ENCODE measurements around the gene COX6A1. TPM values are rescaled to one million over a fixed set of nuclear protein-coding genes. Genes with fewer than 3 reads are reported as not detected.

COX6A1 gene
- total RNA-seq, 1 experiment from 2014 or later, result 464 TPM

GRCh38 chr12:120432772-120433525 is 5.0 kb upstream of the COX6A1 start:
- Histone ChIP-seq H3K27me3 (ENCODE audit: insufficient read depth, low read length) (no peaks in the 10 kb centered on the region), H2AFZ (ENCODE audit: low read depth, low read length, poor library complexity, severe bottlenecking) (no peak overlapping the region), H3K79me2 (ENCODE audit: insufficient read depth, low read length) (peaks cover under 1% of the 10 kb centered on the region; the same call in 1 of the 2 replicates), H3K9me3 (ENCODE audit: control insufficient read depth in 1 of 2, insufficient read depth in 1 of 2, low read depth in 1 of 2, low read length in 2 of 2) (no peaks in the 10 kb centered on the region; a peak in 1 of 4 replicates), H3K27ac (ENCODE audit: low read depth, low read length) (no peak overlapping the region), H3K4me1 (ENCODE audit: control insufficient read depth in 1 of 2, insufficient read depth in 2 of 2, low read length in 2 of 2) (peaks cover 3 to 35% of the 10 kb centered on the region in 2 experiments; a peak in 3 of 4 replicates), H4K20me1 (ENCODE audit: insufficient read depth) (no peaks in the 10 kb centered on the region), H3K4me3 (replicated peaks in 1 of 2; ENCODE audit: low read depth in 1 of 2, low read length in 2 of 2) (no peak overlapping the region), H3K4me2 (ENCODE audit: low read length) (no peak overlapping the region), H3K9me2 (ENCODE audit: insufficient read depth) (no peaks in the 10 kb centered on the region), H3K36me3 (ENCODE audit: control insufficient read depth in 1 of 2, insufficient read depth in 2 of 2, low read length in 2 of 2) (no peaks in the 10 kb centered on the region), H3K9ac (ENCODE audit: low read length) (no peak overlapping the region)
- ChIA-PET RAD21 (ENCODE audit: low non-redundant PET in 1 of 2, low total read pairs in 2 of 2, uncharacterized antibody in 2 of 2, unreplicated experiment in 2 of 2) (no interaction called here), CTCF (no interaction called here), POLR2A (no interaction called here)
- BruUV-seq (replicated peaks), result no TSS peak
- intact Hi-C loops (cut with micrococcal nuclease), result loop anchor here (10.0 kb wide), 2 partner anchors 198 to 212 kb away; partner anchors contain the start of gene CABP1
- no peak for TF ChIP-seq EZH2phosphoT487 (IDR thresholded peaks at IDR 0.05; ENCODE audit: borderline replicate concordance)
- no peak for TF ChIP-seq MAX (IDR thresholded peaks at IDR 0.05)
- TF ChIP-seq ELF1 (IDR thresholded peaks at IDR 0.05; ENCODE audit: borderline replicate concordance, low read depth), result no peak
- no peak for TF ChIP-seq FOSL1 (IDR thresholded peaks at IDR 0.05; ENCODE audit: low read depth)
- TF ChIP-seq ZFX (IDR thresholded peaks at IDR 0.05), result no peak
- TF ChIP-seq SP1 (IDR thresholded peaks at IDR 0.05; ENCODE audit: low read depth), result no peak
- no peak for TF ChIP-seq JUND (IDR thresholded peaks at IDR 0.05)
- no peak for TF ChIP-seq EGR1 (IDR thresholded peaks at IDR 0.05; ENCODE audit: low read depth)
- TF ChIP-seq CTCF (IDR thresholded peaks at IDR 0.05 in 2 of 3, conservative IDR thresholded peaks at IDR 0.05 in 1 of 3; ENCODE audit: borderline replicate concordance in 1 of 3, insufficient read depth in 1 of 3, low read depth in 2 of 3, low read length in 2 of 3), result no peak
- no peak for TF ChIP-seq ZNF274 (IDR thresholded peaks at IDR 0.05; ENCODE audit: low read depth, low read length)
- no peak for TF ChIP-seq CEBPB (IDR thresholded peaks at IDR 0.05; ENCODE audit: low read depth)
- TF ChIP-seq POLR2AphosphoS5 (IDR thresholded peaks at IDR 0.05; ENCODE audit: low read depth, low read length), result no peak
- TF ChIP-seq SIN3A (IDR thresholded peaks at IDR 0.05; ENCODE audit: low read depth), result no peak
- no peak for TF ChIP-seq ZBTB33 (IDR thresholded peaks at IDR 0.05; ENCODE audit: extremely low read depth, insufficient replicate concordance, low read length)
- TF ChIP-seq POLR2A (IDR thresholded peaks at IDR 0.05; ENCODE audit: borderline replicate concordance, extremely low read depth, insufficient read depth, insufficient read length), result no peak
- TF ChIP-seq ATF3 (IDR thresholded peaks at IDR 0.05), result no peak
- no peak for ATAC-seq
- no peak for DNase-seq (ENCODE audit: low read depth, low spot score)

All from HCT116 (cell line).